Measurements from ENCODE around the gene RPUSD3.
A peak's percentile ranks its signal among the peaks of the same experiment; 100 is the strongest.
"Not testable (repeated sequence)": the region's sequence is repeated elsewhere in the genome, so short reads cannot be mapped to it uniquely, and the experiment has no call there.

RPUSD3 gene

GRCh38 chr3:9848860-9849259 lies 5.1 kb upstream of the RPUSD3 start:
- not testable (repeated sequence) for H2BK5ac ChIP-seq (ENCODE audit: low read depth, low read length, poor library complexity); H3K9me3 ChIP-seq (ENCODE audit: insufficient read depth, low read depth, low read length); H4K12ac ChIP-seq (ENCODE audit: low read depth, low read length); H3K4ac ChIP-seq (ENCODE audit: low read depth, low read length); H3K79me1 ChIP-seq (ENCODE audit: low read length); H3K4me1 ChIP-seq (ENCODE audit: control insufficient read depth in 1 of 2, insufficient read depth in 2 of 2, low read length in 2 of 2); H3K9ac ChIP-seq (ENCODE audit: low read length); H3K27me3 ChIP-seq (ENCODE audit: insufficient read depth, low read length); H3K36me3 ChIP-seq (ENCODE audit: control insufficient read depth in 1 of 2, insufficient read depth in 2 of 2, low read length in 2 of 2); H4K8ac ChIP-seq (ENCODE audit: low read depth, low read length); H4K91ac ChIP-seq (ENCODE audit: low read depth, low read length); H3K27ac ChIP-seq (ENCODE audit: low read depth, low read length); H2BK120ac ChIP-seq (ENCODE audit: insufficient read depth, low read length, poor library complexity); H2AK5ac ChIP-seq (ENCODE audit: low read length); H3K18ac ChIP-seq (ENCODE audit: low read length); H3K79me2 ChIP-seq (ENCODE audit: control insufficient read depth, insufficient read depth, low read length, poor library complexity); H2AFZ ChIP-seq (ENCODE audit: insufficient read depth, low read length, poor library complexity); DNase-seq; H3K4me2 ChIP-seq (ENCODE audit: low read length); H3K14ac ChIP-seq (ENCODE audit: low read length); H3K4me3 ChIP-seq (ENCODE audit: low read depth, low read length); H3K23ac ChIP-seq (ENCODE audit: low read length)
- no CpG with 5 or more reads among the region's 4 CpGs for WGBS (ENCODE audit: extremely low coverage, insufficient coverage, insufficient read length)
- peak overlapping the region; percentile 24 for H2BK12ac ChIP-seq (ENCODE audit: low read length)

GRCh38 chr3:9847870-9848269 lies 4.1 kb upstream of the RPUSD3 start:
- not testable (repeated sequence) for H2AK5ac ChIP-seq (ENCODE audit: low read length); H3K9ac ChIP-seq (ENCODE audit: low read length); H3K23ac ChIP-seq (ENCODE audit: low read length)

GRCh38 chr3:9846931-9847488 lies 3.2 kb upstream of the RPUSD3 start:
- peak overlapping the region; percentile 49 for H2BK120ac ChIP-seq (ENCODE audit: insufficient read depth, low read length, poor library complexity)
- no peak overlapping the region for H3K4me2 ChIP-seq (ENCODE audit: low read length)
- H3K79me2 ChIP-seq (ENCODE audit: control insufficient read depth, insufficient read depth, low read length, poor library complexity), result peaks cover 7% of the 10 kb centered on the region
- H3K18ac ChIP-seq (ENCODE audit: low read length), result no peak overlapping the region
- H3K79me1 ChIP-seq (ENCODE audit: low read length), result peaks cover 13% of the 10 kb centered on the region
- H2AK5ac ChIP-seq (ENCODE audit: low read length), result peak overlapping the region; percentile 68
- H3K4ac ChIP-seq (ENCODE audit: low read depth, low read length), result no peak overlapping the region
- no CpG with 5 or more reads among the region's 6 CpGs for WGBS (ENCODE audit: extremely low coverage, insufficient coverage, insufficient read length)
- H2AFZ ChIP-seq (ENCODE audit: insufficient read depth, low read length, poor library complexity), result no peak overlapping the region
- no peaks in the 10 kb centered on the region for H3K27me3 ChIP-seq (ENCODE audit: insufficient read depth, low read length)
- no peak overlapping the region for H3K23ac ChIP-seq (ENCODE audit: low read length)
- peak overlapping the region; percentile 45 for H4K91ac ChIP-seq (ENCODE audit: low read depth, low read length)
- H4K12ac ChIP-seq (ENCODE audit: low read depth, low read length), result no peak overlapping the region
- no peak overlapping the region for H2BK5ac ChIP-seq (ENCODE audit: low read depth, low read length, poor library complexity)
- peaks cover 4 to 6% of the 10 kb centered on the region in 2 experiments for H3K4me1 ChIP-seq (ENCODE audit: control insufficient read depth in 1 of 2, insufficient read depth in 2 of 2, low read length in 2 of 2)
- H4K8ac ChIP-seq (ENCODE audit: low read depth, low read length), result no peak overlapping the region
- no peak overlapping the region for H3K27ac ChIP-seq (ENCODE audit: low read depth, low read length)
- peak overlapping the region; percentile 32 for H2BK12ac ChIP-seq (ENCODE audit: low read length)
- peak overlapping the region; percentile 24 for H3K14ac ChIP-seq (ENCODE audit: low read length)
- no peak overlapping the region for H3K4me3 ChIP-seq (ENCODE audit: low read depth, low read length)
- H3K36me3 ChIP-seq (ENCODE audit: control insufficient read depth in 1 of 2, insufficient read depth in 2 of 2, low read length in 2 of 2), result peaks cover 0 to 1% of the 10 kb centered on the region in 2 experiments
- no peaks in the 10 kb centered on the region for H3K9me3 ChIP-seq (ENCODE audit: insufficient read depth, low read depth, low read length)
- DNase-seq, result no peak
- no peak overlapping the region for H3K9ac ChIP-seq (ENCODE audit: low read length)

More at GRCh38 chr3:9847870-9848269, 4.1 kb upstream of the RPUSD3 start:
- not testable (repeated sequence) for H3K14ac ChIP-seq (ENCODE audit: low read length); H2BK5ac ChIP-seq (ENCODE audit: low read depth, low read length, poor library complexity); H3K4me3 ChIP-seq (ENCODE audit: low read depth, low read length); H3K79me2 ChIP-seq (ENCODE audit: control insufficient read depth, insufficient read depth, low read length, poor library complexity); H3K9me3 ChIP-seq (ENCODE audit: insufficient read depth, low read depth, low read length); H3K4me2 ChIP-seq (ENCODE audit: low read length); H2BK120ac ChIP-seq (ENCODE audit: insufficient read depth, low read length, poor library complexity); H3K27me3 ChIP-seq (ENCODE audit: insufficient read depth, low read length); H3K18ac ChIP-seq (ENCODE audit: low read length); H3K4me1 ChIP-seq (ENCODE audit: control insufficient read depth in 1 of 2, insufficient read depth in 2 of 2, low read length in 2 of 2); H4K12ac ChIP-seq (ENCODE audit: low read depth, low read length); H2BK12ac ChIP-seq (ENCODE audit: low read length); H3K27ac ChIP-seq (ENCODE audit: low read depth, low read length); H2AFZ ChIP-seq (ENCODE audit: insufficient read depth, low read length, poor library complexity); H3K36me3 ChIP-seq (ENCODE audit: control insufficient read depth in 1 of 2, insufficient read depth in 2 of 2, low read length in 2 of 2); H4K8ac ChIP-seq (ENCODE audit: low read depth, low read length); H4K91ac ChIP-seq (ENCODE audit: low read depth, low read length); H3K4ac ChIP-seq (ENCODE audit: low read depth, low read length)
- no CpG with 5 or more reads among the region's 9 CpGs for WGBS (ENCODE audit: extremely low coverage, insufficient coverage, insufficient read length)
- peaks cover 13% of the 10 kb centered on the region for H3K79me1 ChIP-seq (ENCODE audit: low read length)
- DNase-seq, result peak; percentile 81 to 89

- Histone ChIP-seq H2BK12ac (ENCODE audit: low read length) (no peak overlapping the region), H3K4ac (ENCODE audit: low read depth, low read length) (no peak overlapping the region), H3K14ac (ENCODE audit: low read length) (no peak overlapping the region), H3K4me1 (ENCODE audit: control insufficient read depth in 1 of 2, insufficient read depth in 2 of 2, low read length in 2 of 2) (peaks cover 2 to 4% of the 10 kb centered on the region in 2 experiments), H3K23ac (ENCODE audit: low read length) (no peak overlapping the region), H3K4me3 (ENCODE audit: low read depth, low read length) (no peak overlapping the region), H3K9me3 (ENCODE audit: insufficient read depth, low read depth, low read length) (no peaks in the 10 kb centered on the region), H2BK5ac (ENCODE audit: low read depth, low read length, poor library complexity) (no peak overlapping the region), H4K91ac (ENCODE audit: low read depth, low read length) (peak overlapping the region; percentile 20), H3K4me2 (ENCODE audit: low read length) (no peak overlapping the region), H3K36me3 (ENCODE audit: control insufficient read depth in 1 of 2, insufficient read depth in 2 of 2, low read length in 2 of 2) (peaks cover 6 to 9% of the 10 kb centered on the region in 2 experiments), H3K18ac (ENCODE audit: low read length) (no peak overlapping the region), H3K79me1 (ENCODE audit: low read length) (peaks cover 13% of the 10 kb centered on the region), H3K79me2 (ENCODE audit: control insufficient read depth, insufficient read depth, low read length, poor library complexity) (peaks cover 7% of the 10 kb centered on the region), H2AK5ac (ENCODE audit: low read length) (no peak overlapping the region), H4K12ac (ENCODE audit: low read depth, low read length) (no peak overlapping the region), H2AFZ (ENCODE audit: insufficient read depth, low read length, poor library complexity) (no peak overlapping the region), H3K27me3 (ENCODE audit: insufficient read depth, low read length) (no peaks in the 10 kb centered on the region), H2BK120ac (ENCODE audit: insufficient read depth, low read length, poor library complexity) (no peak overlapping the region), H3K9ac (ENCODE audit: low read length) (no peak overlapping the region), H4K8ac (ENCODE audit: low read depth, low read length) (no peak overlapping the region), H3K27ac (ENCODE audit: low read depth, low read length) (no peak overlapping the region)
- peak in 1 of 2 donors; percentile 38 for DNase-seq
- WGBS (ENCODE audit: extremely low coverage, insufficient coverage, insufficient read length), result no CpG with 5 or more reads among the region's 6 CpGs
Observed at GRCh38 chr3:9846231-9846630, 2.4 kb upstream of the RPUSD3 start.
